Neural cell (in vitro differentiated cells): ENCODE results near the gene CRYBB1.

Experiments
- EP300 ChIP-seq: fragments of 450-650 bp; conservative IDR thresholded peaks from 2 replicates; pipeline ENCODE4 v1.6.1; 2014; ENCODE audit warnings: antibody characterized with exemption, mild to moderate bottlenecking, moderate library complexity; ENCODE audit not compliant: poor library complexity, severe bottlenecking
- EZH2 ChIP-seq: fragments of 200-600, 300-800 bp; shearing (Covaris generic), sonication (generic); IDR thresholded peaks from 2 replicates; pipeline ENCODE4 v1.6.1; 2014; ENCODE audit warnings: antibody characterized with exemption, low read length, borderline replicate concordance, mild to moderate bottlenecking; ENCODE audit not compliant: insufficient read depth, poor library complexity, severe bottlenecking
- MXI1 ChIP-seq: fragments of 450-650 bp; conservative IDR thresholded peaks from 2 replicates; pipeline ENCODE4 v1.6.1; 2014; ENCODE audit warnings: antibody characterized with exemption, mild to moderate bottlenecking; ENCODE audit not compliant: poor library complexity, severe bottlenecking
- POLR2AphosphoS5 ChIP-seq: IDR thresholded peaks from 2 replicates; pipeline ENCODE4 v1.6.1; 2012
- SMC3 ChIP-seq: fragments of 450-650 bp; conservative IDR thresholded peaks from 2 replicates; pipeline ENCODE4 v1.6.1; 2014; ENCODE audit warnings: antibody characterized with exemption, mild to moderate bottlenecking, moderate library complexity; ENCODE audit not compliant: poor library complexity
- TAF1 ChIP-seq: IDR thresholded peaks from 2 replicates; pipeline ENCODE4 v1.6.1; 2012; ENCODE audit warnings: low read depth
- TF ChIP-seq, protein P1 (sequence below): IDR thresholded peaks from 2 replicates; pipeline ENCODE4 v1.6.1; 2012; ENCODE audit warnings: borderline replicate concordance
- TF ChIP-seq, protein P2 (sequence below): fragments of 450-650 bp; IDR thresholded peaks from 2 replicates; pipeline ENCODE4 v1.5.1; 2014; ENCODE audit warnings: antibody characterized with exemption, mild to moderate bottlenecking, moderate library complexity; ENCODE audit not compliant: poor library complexity, severe bottlenecking

DNA sequence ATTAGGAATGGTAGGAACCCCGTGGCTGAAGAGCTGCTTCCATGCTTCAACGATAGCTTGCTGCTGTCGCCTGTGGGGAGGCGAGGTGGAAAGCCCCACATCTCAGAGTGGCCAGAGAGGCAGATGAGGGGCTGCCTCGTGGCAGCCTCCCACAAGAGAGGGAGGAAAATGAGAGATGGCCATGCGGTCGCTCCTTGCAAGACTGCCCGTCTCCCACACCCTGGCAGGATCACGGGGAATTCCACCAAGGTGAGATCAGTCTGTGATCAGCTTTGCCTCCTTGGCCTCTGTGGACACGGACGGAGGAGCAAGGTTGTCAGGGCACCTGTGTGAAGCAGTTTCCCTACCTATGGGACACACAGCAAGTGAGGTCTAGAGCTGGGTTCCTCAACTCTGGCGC, 7.0 kb upstream of the CRYBB1 start:
- TF ChIP-seq, protein P1, sequence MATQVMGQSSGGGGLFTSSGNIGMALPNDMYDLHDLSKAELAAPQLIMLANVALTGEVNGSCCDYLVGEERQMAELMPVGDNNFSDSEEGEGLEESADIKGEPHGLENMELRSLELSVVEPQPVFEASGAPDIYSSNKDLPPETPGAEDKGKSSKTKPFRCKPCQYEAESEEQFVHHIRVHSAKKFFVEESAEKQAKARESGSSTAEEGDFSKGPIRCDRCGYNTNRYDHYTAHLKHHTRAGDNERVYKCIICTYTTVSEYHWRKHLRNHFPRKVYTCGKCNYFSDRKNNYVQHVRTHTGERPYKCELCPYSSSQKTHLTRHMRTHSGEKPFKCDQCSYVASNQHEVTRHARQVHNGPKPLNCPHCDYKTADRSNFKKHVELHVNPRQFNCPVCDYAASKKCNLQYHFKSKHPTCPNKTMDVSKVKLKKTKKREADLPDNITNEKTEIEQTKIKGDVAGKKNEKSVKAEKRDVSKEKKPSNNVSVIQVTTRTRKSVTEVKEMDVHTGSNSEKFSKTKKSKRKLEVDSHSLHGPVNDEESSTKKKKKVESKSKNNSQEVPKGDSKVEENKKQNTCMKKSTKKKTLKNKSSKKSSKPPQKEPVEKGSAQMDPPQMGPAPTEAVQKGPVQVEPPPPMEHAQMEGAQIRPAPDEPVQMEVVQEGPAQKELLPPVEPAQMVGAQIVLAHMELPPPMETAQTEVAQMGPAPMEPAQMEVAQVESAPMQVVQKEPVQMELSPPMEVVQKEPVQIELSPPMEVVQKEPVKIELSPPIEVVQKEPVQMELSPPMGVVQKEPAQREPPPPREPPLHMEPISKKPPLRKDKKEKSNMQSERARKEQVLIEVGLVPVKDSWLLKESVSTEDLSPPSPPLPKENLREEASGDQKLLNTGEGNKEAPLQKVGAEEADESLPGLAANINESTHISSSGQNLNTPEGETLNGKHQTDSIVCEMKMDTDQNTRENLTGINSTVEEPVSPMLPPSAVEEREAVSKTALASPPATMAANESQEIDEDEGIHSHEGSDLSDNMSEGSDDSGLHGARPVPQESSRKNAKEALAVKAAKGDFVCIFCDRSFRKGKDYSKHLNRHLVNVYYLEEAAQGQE: no peak
- TF ChIP-seq EP300 (no peak), TAF1 (no peak), SMC3 (no peak), POLR2AphosphoS5 (no peak), EZH2 (no peak), MXI1 (no peak)
- TF ChIP-seq, protein P2, sequence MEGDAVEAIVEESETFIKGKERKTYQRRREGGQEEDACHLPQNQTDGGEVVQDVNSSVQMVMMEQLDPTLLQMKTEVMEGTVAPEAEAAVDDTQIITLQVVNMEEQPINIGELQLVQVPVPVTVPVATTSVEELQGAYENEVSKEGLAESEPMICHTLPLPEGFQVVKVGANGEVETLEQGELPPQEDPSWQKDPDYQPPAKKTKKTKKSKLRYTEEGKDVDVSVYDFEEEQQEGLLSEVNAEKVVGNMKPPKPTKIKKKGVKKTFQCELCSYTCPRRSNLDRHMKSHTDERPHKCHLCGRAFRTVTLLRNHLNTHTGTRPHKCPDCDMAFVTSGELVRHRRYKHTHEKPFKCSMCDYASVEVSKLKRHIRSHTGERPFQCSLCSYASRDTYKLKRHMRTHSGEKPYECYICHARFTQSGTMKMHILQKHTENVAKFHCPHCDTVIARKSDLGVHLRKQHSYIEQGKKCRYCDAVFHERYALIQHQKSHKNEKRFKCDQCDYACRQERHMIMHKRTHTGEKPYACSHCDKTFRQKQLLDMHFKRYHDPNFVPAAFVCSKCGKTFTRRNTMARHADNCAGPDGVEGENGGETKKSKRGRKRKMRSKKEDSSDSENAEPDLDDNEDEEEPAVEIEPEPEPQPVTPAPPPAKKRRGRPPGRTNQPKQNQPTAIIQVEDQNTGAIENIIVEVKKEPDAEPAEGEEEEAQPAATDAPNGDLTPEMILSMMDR: no peak
